Ovary (tissue), 9 donors: ENCODE data around the gene SCFD1. TPM values are rescaled to one million over a fixed set of nuclear protein-coding genes. Genes with fewer than 3 reads are reported as not detected.

Experiments used
- DNase-seq, 5 donors: peaks; one replicate each; pipeline ENCODE4 v3.0.0-alpha.2; 2019 to 2020
- H3K27ac ChIP-seq, 2 donors: fragments of 200-600 bp; one replicate each; pipeline versions ENCODE4 v1.5.1 to v1.8.0; 2019 to 2022
- H3K27me3 ChIP-seq: fragments of 200-600 bp; one replicate; pipeline ENCODE4 v1.8.0; 2022
- H3K36me3 ChIP-seq: fragments of 200-600 bp; sonication (generic); one replicate; pipeline ENCODE4 v1.5.1; 2019
- H3K4me1 ChIP-seq: one replicate; pipeline ENCODE4 v1.8.1; 2013; ENCODE audit warnings: mild to moderate bottlenecking, moderate library complexity; ENCODE audit not compliant: insufficient read depth
- H3K4me3 ChIP-seq: fragments of 200-600 bp; sonication (generic); one replicate; pipeline ENCODE4 v1.5.1; 2017
- H3K9me3 ChIP-seq, 2 donors: fragments of 200-600 bp in 1 of 2; sonication (generic) in 1 of 2; one replicate each; pipeline versions ENCODE4 v1.5.1 to v1.8.1; 2013 to 2019; ENCODE audit warnings: mild to moderate bottlenecking in 1 of 2, moderate library complexity in 1 of 2
- EP300 ChIP-seq: sonication (generic); formaldehyde crosslinking; IDR thresholded peaks from one replicate; pipeline ENCODE4 v1.6.1; 2017; ENCODE audit warnings: antibody characterized with exemption
- POLR2A ChIP-seq: fragments of 450-650 bp; IDR thresholded peaks from one replicate; pipeline ENCODE4 v1.6.1; 2017; ENCODE audit warnings: antibody characterized with exemption, mild to moderate bottlenecking, moderate library complexity
- WGBS, 3 donors: extraction: QIAGEN DNeasy Blood & Tissue Kit in 1 of 3; methylation state at CpG; one replicate each; pipeline versions ENCODE4 v1.1.5 to v1.1.7; 2013 to 2017; 5-methylcytosine and 5-hydroxymethylcytosine counted together
- intact Hi-C, 4 donors: fragments of 100-400 bp; cut with DNase I; formaldehyde crosslinking; loops; one replicate each; pipeline versions ENCODE4 v1.11.0 to v1.15.1; 2022 to 2023
- polyA plus RNA-seq, 2 donors: library from polyadenylated mRNA; stranded (reverse); fragments of 200-250 nt in 1 of 2; fragments of 350-450 nt in 1 of 2; fragmentation: Illumina TruSeq in 1 of 2; extraction: RNeasy Lipid Tissue Mini Kit (QIAGEN cat#74804) in 1 of 2; gene quantifications; one replicate each; pipeline ENCODE4 v1.2.3, GENCODE V29; 2013 to 2014
- total RNA-seq, 7 donors: library from RNA; depleted of rRNA in 2 of 7; stranded (reverse); fragments of >200 nt in 2 of 7; fragmentation: NEBNext Ultra II Directional in 3 of 7; extraction: Animal tissue kit (Norgen Biotek cat#: 25700) in 3 of 7; gene quantifications; one replicate each; pipeline versions ENCODE4 v1.1.0 to v1.2.4, GENCODE V29; 2016 to 2023
- TF ChIP-seq, protein P1 (sequence below), 3 donors: fragments of 450-650 bp in 2 of 3; fragments of 200-600 bp in 1 of 3; IDR thresholded peaks; one replicate each; pipeline versions ENCODE4 v1.5.1 to v1.8.0; 2016 to 2022; ENCODE audit warnings: antibody characterized with exemption in 3 of 3, mild to moderate bottlenecking in 1 of 3
- donor health status: DM: no; HTN: no; CAD: no; lungs with moderate emphysema.
- donor health status: DM: no; HTN: no; CAD: no.
- donor health status: Bipolar disorder and iron deficiency.
- donor health status: DM: yes; HTN: yes; CAD: no.
- donor health status: DM: no; HTN: no; CAD: no.
- donor health status: DM: yes; HTN: yes; CAD: no.

The SCFD1 gene
- total and polyA plus RNA-seq, 9 donors: 29.3 to 89.2 (median 59.8) TPM

GRCh38 chr14:30698463-30698862 is 76.3 kb downstream of the SCFD1 start:
- H3K4me1 ChIP-seq: no peaks in the 10 kb centered on the region
- WGBS, 3 donors: 94 to 98% (median 96%) methylated on average over 5 of the region's 5 CpGs
- DNase-seq: no peak
- no peaks in the 10 kb centered on the region for H3K9me3 ChIP-seq
- H3K36me3 ChIP-seq: no peaks in the 10 kb centered on the region
- no peaks in the 10 kb centered on the region for H3K27me3 ChIP-seq
- TF ChIP-seq EP300: no peak
- TF ChIP-seq POLR2A: no peak
- TF ChIP-seq, protein P1, sequence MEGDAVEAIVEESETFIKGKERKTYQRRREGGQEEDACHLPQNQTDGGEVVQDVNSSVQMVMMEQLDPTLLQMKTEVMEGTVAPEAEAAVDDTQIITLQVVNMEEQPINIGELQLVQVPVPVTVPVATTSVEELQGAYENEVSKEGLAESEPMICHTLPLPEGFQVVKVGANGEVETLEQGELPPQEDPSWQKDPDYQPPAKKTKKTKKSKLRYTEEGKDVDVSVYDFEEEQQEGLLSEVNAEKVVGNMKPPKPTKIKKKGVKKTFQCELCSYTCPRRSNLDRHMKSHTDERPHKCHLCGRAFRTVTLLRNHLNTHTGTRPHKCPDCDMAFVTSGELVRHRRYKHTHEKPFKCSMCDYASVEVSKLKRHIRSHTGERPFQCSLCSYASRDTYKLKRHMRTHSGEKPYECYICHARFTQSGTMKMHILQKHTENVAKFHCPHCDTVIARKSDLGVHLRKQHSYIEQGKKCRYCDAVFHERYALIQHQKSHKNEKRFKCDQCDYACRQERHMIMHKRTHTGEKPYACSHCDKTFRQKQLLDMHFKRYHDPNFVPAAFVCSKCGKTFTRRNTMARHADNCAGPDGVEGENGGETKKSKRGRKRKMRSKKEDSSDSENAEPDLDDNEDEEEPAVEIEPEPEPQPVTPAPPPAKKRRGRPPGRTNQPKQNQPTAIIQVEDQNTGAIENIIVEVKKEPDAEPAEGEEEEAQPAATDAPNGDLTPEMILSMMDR (IDR thresholded peaks at IDR 0.05): no peak
- H3K27ac ChIP-seq: no peak overlapping the region
- intact Hi-C loops: no loop called here
- H3K4me3 ChIP-seq: no peak overlapping the region

- no peaks in the 10 kb centered on the region for H3K9me3 ChIP-seq
- H3K27me3 ChIP-seq: no peaks in the 10 kb centered on the region
- H3K36me3 ChIP-seq: no peaks in the 10 kb centered on the region
- no peaks in the 10 kb centered on the region for H3K4me1 ChIP-seq
- H3K4me3 ChIP-seq: no peak overlapping the region
- intact Hi-C loops: no loop called here
- DNase-seq: no peak
- WGBS, 3 donors: 91 to 98% (median 95%) methylated on average over 2 of the region's 2 CpGs
- no peak overlapping the region for H3K27ac ChIP-seq
- TF ChIP-seq EP300 (no peak), POLR2A (no peak)
- TF ChIP-seq, protein P1 (IDR thresholded peaks at IDR 0.05): no peak
These were observed 84.6 kb downstream of the SCFD1 start for GRCh38 chr14:30706704-30707103.

DNA sequence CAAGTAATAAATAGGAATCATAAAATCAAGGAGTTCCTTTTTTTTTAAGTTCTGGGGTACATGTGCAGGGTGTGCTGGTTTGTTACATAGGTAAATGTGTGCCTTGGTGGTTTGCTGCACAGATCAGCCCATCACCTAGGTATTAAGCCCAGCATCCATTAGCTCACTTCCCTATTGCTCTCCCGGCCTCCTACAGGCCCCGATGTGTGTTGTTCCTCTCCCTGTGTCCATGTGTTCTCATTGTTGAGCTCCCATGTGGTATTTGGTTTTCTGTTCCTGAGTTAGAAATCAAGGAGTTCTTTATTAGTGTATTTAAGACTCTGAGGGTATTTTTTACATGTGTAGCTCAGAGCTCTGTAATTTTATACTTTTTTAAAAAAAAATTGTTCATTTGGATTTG is 86.0 kb downstream of the SCFD1 start:
- Histone ChIP-seq H3K4me3 (no peak overlapping the region), H3K27me3 (no peaks in the 10 kb centered on the region), H3K27ac (no peak overlapping the region), H3K9me3 (no peaks in the 10 kb centered on the region), H3K36me3 (no peaks in the 10 kb centered on the region), H3K4me1 (no peaks in the 10 kb centered on the region)
- WGBS, 3 donors: 82% methylated on average over 2 of the region's 2 CpGs
- intact Hi-C loops: no loop called here
- DNase-seq: no peak
- TF ChIP-seq, protein P1 (IDR thresholded peaks at IDR 0.05): no peak
- TF ChIP-seq POLR2A: no peak
- no peak for TF ChIP-seq EP300

- Histone ChIP-seq H3K4me3 (no peak overlapping the region), H3K27me3 (no peaks in the 10 kb centered on the region), H3K36me3 (no peaks in the 10 kb centered on the region), H3K4me1 (no peaks in the 10 kb centered on the region), H3K27ac (no peak overlapping the region), H3K9me3 (no peaks in the 10 kb centered on the region)
- DNase-seq: no peak
- intact Hi-C loops: no loop called here
- 97 to 100% (median 98%) methylated on average over 3 of the region's 3 CpGs for WGBS, 3 donors
- no peak for TF ChIP-seq EP300
- TF ChIP-seq, protein P1 (IDR thresholded peaks at IDR 0.05): no peak
- no peak for TF ChIP-seq POLR2A
These were observed 87.1 kb downstream of the SCFD1 start for GRCh38 chr14:30709201-30709600.

GRCh38 chr14:30710876-30711275 is 88.8 kb downstream of the SCFD1 start:
- intact Hi-C loops: no loop called here
- Histone ChIP-seq H3K27me3 (no peaks in the 10 kb centered on the region), H3K4me1 (no peaks in the 10 kb centered on the region), H3K36me3 (no peaks in the 10 kb centered on the region), H3K9me3 (no peaks in the 10 kb centered on the region), H3K27ac (no peak overlapping the region), H3K4me3 (no peak overlapping the region)
- no peak for DNase-seq
- no peak for TF ChIP-seq EP300
- no peak for TF ChIP-seq POLR2A
- TF ChIP-seq, protein P1 (IDR thresholded peaks at IDR 0.05): no peak
